Keratinocyte (primary cell): ENCODE measurements around the gene SLC29A1. TPM values are rescaled to one million over a fixed set of nuclear protein-coding genes. Genes with fewer than 3 reads are reported as not detected.

Experiments
- DNase-seq: peaks from one replicate; pipeline ENCODE4 v3.0.0-alpha.2; 2011; ENCODE audit warnings: low read depth, missing footprints, low spot score
- FAIRE-seq: peaks from 2 replicates; lab custom pipeline; 2011; peaks lifted over from hg19 to GRCh38; lab: Jason Lieb, UNC
- H2AFZ ChIP-seq: 2 replicates; pipeline ENCODE4 v1.6.0; 2012; ENCODE audit warnings: low read length, control low read depth, inconsistent platforms; ENCODE audit not compliant: control insufficient read depth
- H3K27ac ChIP-seq: 2 replicates; pipeline ENCODE4 v1.5.1; 2011; ENCODE audit warnings: low read length; ENCODE audit not compliant: control insufficient read depth, insufficient read depth
- H3K27me3 ChIP-seq: 3 replicates; pipeline ENCODE4 v1.6.0; 2011; ENCODE audit warnings: low read length; ENCODE audit not compliant: control insufficient read depth, insufficient read depth; ENCODE audit errors: extremely low read depth
- H3K36me3 ChIP-seq, 2 experiments: 2 replicates in 1 of 2; 3 replicates in 1 of 2; pipeline ENCODE4 v1.5.1; 2011; ENCODE audit warnings: low read length in 2 of 2, mild to moderate bottlenecking in 1 of 2; ENCODE audit not compliant: control insufficient read depth in 2 of 2, insufficient read depth in 2 of 2; ENCODE audit errors: extremely low read depth in 1 of 2
- H3K4me1 ChIP-seq: 3 replicates; pipeline ENCODE4 v1.5.1; 2011; ENCODE audit warnings: low read length; ENCODE audit not compliant: control insufficient read depth, insufficient read depth; ENCODE audit errors: extremely low read depth
- H3K4me2 ChIP-seq: 3 replicates; pipeline ENCODE4 v1.6.0; 2011; ENCODE audit warnings: low read depth, low read length; ENCODE audit not compliant: control insufficient read depth, insufficient read depth; ENCODE audit errors: extremely low read depth
- H3K4me3 ChIP-seq, 3 experiments: fragments of 200-600 bp in 1 of 3; sonication (generic) in 1 of 3; 2 replicates in 2 of 3; 3 replicates in 1 of 3; pipeline ENCODE4 v1.5.1; 2011 to 2016; ENCODE audit warnings: low read length in 3 of 3, mild to moderate bottlenecking in 3 of 3, control low read depth in 2 of 3, inconsistent platforms in 1 of 3, low read depth in 1 of 3, mixed read lengths in 1 of 3, mixed run types in 1 of 3, moderate library complexity in 1 of 3; ENCODE audit not compliant: control insufficient read depth in 2 of 3, insufficient read depth in 2 of 3; ENCODE audit errors: extremely low read depth in 1 of 3
- H3K79me2 ChIP-seq: 2 replicates; pipeline ENCODE4 v1.6.0; 2012; ENCODE audit warnings: low read length; ENCODE audit not compliant: control insufficient read depth, insufficient read depth
- H3K9ac ChIP-seq: 3 replicates; pipeline ENCODE4 v1.6.0; 2011; ENCODE audit warnings: low read length; ENCODE audit not compliant: control insufficient read depth, insufficient read depth; ENCODE audit errors: extremely low read depth
- H3K9me1 ChIP-seq: 3 replicates; pipeline ENCODE4 v1.6.0; 2011; ENCODE audit warnings: low read length; ENCODE audit not compliant: control insufficient read depth, insufficient read depth; ENCODE audit errors: extremely low read depth
- H3K9me3 ChIP-seq: 2 replicates; pipeline ENCODE4 v1.5.1; 2012; ENCODE audit warnings: low read depth, low read length; ENCODE audit not compliant: control insufficient read depth
- H4K20me1 ChIP-seq: 3 replicates; pipeline ENCODE4 v1.6.0; 2011; ENCODE audit warnings: low read length; ENCODE audit not compliant: control insufficient read depth, insufficient read depth; ENCODE audit errors: extremely low read depth
- EZH2 ChIP-seq: IDR thresholded peaks from one replicate; pipeline ENCODE4 v1.6.1; 2012; ENCODE audit warnings: inconsistent platforms, mild to moderate bottlenecking, low read length, moderate library complexity
- dilution Hi-C: fragments of 300-500 bp; cut with MboI; formaldehyde crosslinking; loops from one replicate; pipeline ENCODE4 v1.7.0; 2020; ENCODE audit warnings: low sequenced_read_pairs; ENCODE audit not compliant: extremely low pct_ligation_motif_present
- polyA plus RNA-seq, 5 experiments: library from polyadenylated mRNA; depleted of rRNA in 3 of 5; stranded (reverse) in 3 of 5; stranded (forward) in 1 of 5; unstranded in 1 of 5; fragments of >200 nt; gene quantifications; 1 replicate in 1 of 5; 2 replicates in 3 of 5; 3 replicates in 1 of 5; pipeline versions ENCODE4 v1.2.1 to v1.2.3, GENCODE V29; 2011 to 2012; ENCODE audit warnings: missing spikeins in 2 of 5, low read depth in 1 of 5, low replicate concordance in 1 of 5
- TF ChIP-seq, protein P1 (sequence below), 3 experiments: IDR thresholded peaks in 1 of 3; conservative IDR thresholded peaks in 1 of 3; optimal IDR thresholded peaks in 1 of 3; 2 replicates in 2 of 3; 3 replicates in 1 of 3; pipeline versions ENCODE3 to v1.5.1; 2011; ENCODE audit warnings: low read length in 3 of 3, mild to moderate bottlenecking in 3 of 3, moderate library complexity in 2 of 3, control low read depth in 1 of 3, inconsistent platforms in 1 of 3; ENCODE audit not compliant: insufficient read depth in 2 of 3; ENCODE audit errors: extremely low read depth in 1 of 3

Gene SLC29A1
- polyA plus RNA-seq, 1 donor (not counting 4 experiments of a cell fraction or from before 2014, with no cell fraction given): 51.0 TPM

GRCh38 chr6:44255105-44255808 lies 31.9 kb downstream of the SLC29A1 start:
- Histone ChIP-seq H3K4me1 (peaks cover 18% of the 10 kb centered on the region), H3K4me2 (peak overlapping the region; percentile 98), H3K36me3 (peaks cover 44 to 62% of the 10 kb centered on the region in 2 experiments)

DNA sequence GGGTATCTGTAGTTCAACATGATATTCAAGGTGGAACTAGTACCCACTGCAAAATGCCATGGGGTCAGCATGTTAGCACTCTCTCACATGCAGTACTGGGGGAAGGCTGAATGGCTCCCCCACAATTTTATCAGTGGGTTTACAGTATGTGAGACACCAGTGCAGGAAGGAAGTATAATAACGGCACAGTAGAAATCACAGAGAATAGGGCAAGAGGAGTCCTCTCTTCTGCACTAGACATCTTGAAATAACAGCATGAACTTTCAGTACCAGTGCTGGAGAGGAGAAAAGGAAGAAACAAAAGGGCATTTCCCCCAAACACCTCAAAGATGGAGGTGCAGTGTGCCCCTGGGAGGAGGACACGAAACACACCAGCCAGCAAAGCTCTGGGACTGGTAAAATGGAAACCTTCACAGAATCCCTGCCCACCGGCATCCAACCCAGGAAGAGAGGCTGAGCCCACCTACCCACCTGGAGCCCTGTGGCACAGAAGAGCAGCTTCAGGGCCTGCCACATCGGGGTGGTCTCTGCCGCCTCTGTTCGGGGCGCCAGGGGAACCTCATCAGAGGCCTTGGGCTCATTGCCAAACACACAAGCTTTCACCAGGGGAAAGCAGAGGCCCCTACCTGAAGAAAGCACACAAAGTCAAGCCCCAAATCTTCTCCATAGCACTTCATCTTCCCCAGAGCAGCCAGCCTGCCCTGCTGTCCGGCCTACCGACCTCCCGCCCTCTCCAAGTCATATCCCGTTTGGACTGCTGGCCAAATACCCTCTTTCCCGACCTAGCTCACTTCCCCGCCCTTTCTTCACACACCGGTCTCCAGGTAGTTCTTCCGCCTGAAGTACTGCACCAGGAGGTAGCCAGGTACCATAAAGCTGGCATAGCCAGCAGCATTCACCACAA lies 32.7 kb downstream of the SLC29A1 start:
- Histone ChIP-seq H4K20me1 (peaks cover 49% of the 10 kb centered on the region), H3K4me2 (peak overlapping the region; percentile 98), H3K9me1 (peaks cover 2% of the 10 kb centered on the region), H3K4me3 (peak overlapping the region; percentile 81 to 94 (median 90)), H3K4me1 (peaks cover 18% of the 10 kb centered on the region), H3K9me3 (no peaks in the 10 kb centered on the region), H3K27ac (peak overlapping the region; percentile 73), H3K9ac (peak overlapping the region; percentile 92), H3K36me3 (peaks cover 40 to 57% of the 10 kb centered on the region in 2 experiments), H3K79me2 (peaks cover 35% of the 10 kb centered on the region), H3K27me3 (no peaks in the 10 kb centered on the region), H2AFZ (peak overlapping the region; percentile 3)
- DNase-seq: no peak
- dilution Hi-C loops: no loop called here
- TF ChIP-seq EZH2: no peak
- TF ChIP-seq, protein P1, sequence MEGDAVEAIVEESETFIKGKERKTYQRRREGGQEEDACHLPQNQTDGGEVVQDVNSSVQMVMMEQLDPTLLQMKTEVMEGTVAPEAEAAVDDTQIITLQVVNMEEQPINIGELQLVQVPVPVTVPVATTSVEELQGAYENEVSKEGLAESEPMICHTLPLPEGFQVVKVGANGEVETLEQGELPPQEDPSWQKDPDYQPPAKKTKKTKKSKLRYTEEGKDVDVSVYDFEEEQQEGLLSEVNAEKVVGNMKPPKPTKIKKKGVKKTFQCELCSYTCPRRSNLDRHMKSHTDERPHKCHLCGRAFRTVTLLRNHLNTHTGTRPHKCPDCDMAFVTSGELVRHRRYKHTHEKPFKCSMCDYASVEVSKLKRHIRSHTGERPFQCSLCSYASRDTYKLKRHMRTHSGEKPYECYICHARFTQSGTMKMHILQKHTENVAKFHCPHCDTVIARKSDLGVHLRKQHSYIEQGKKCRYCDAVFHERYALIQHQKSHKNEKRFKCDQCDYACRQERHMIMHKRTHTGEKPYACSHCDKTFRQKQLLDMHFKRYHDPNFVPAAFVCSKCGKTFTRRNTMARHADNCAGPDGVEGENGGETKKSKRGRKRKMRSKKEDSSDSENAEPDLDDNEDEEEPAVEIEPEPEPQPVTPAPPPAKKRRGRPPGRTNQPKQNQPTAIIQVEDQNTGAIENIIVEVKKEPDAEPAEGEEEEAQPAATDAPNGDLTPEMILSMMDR (optimal IDR thresholded peaks at IDR 0.05 in 1 of 3, IDR thresholded peaks at IDR 0.05 in 1 of 3, conservative IDR thresholded peaks at IDR 0.05 in 1 of 3; ENCODE audit: extremely low read depth in 1 of 3, insufficient read depth in 2 of 3, low read length in 3 of 3): no peak
- no peak for FAIRE-seq

More at GRCh38 chr6:44255105-44255808, 31.9 kb downstream of the SLC29A1 start:
- H3K4me3 ChIP-seq: peak overlapping the region in 1 of 3 experiments; percentile 81
- peaks cover 44% of the 10 kb centered on the region for H3K79me2 ChIP-seq
- H3K27me3 ChIP-seq: no peaks in the 10 kb centered on the region
- FAIRE-seq (no peak), DNase-seq (no peak)
- TF ChIP-seq, protein P1 (optimal IDR thresholded peaks at IDR 0.05 in 1 of 3, IDR thresholded peaks at IDR 0.05 in 1 of 3, conservative IDR thresholded peaks at IDR 0.05 in 1 of 3; ENCODE audit: extremely low read depth in 1 of 3, insufficient read depth in 2 of 3, low read length in 3 of 3): no peak
- no peak for TF ChIP-seq EZH2
- dilution Hi-C loops: no loop called here
- H3K9me3 ChIP-seq: no peaks in the 10 kb centered on the region
- H3K9me1 ChIP-seq: peaks cover 2% of the 10 kb centered on the region
- no peak overlapping the region for H3K27ac ChIP-seq
- no peak overlapping the region for H2AFZ ChIP-seq
- H4K20me1 ChIP-seq: peaks cover 56% of the 10 kb centered on the region
- H3K9ac ChIP-seq: peak overlapping the region; percentile 92
